ENCODE results near the gene OGFR.

GRCh38 chr20:62776035-62776691, 28.5 kb upstream of the OGFR start:
- TF ChIP-seq CTCF (conservative IDR thresholded peaks at IDR 0.05): no peak
- no peak for TF ChIP-seq EZH2 (IDR thresholded peaks at IDR 0.05; ENCODE audit: low read depth)
